HTERT RPE-1 (cell line): Measurements from ENCODE around the gene SH3RF3.

ENCODE experiments used
- in situ Hi-C: fragments of 300-500 bp; cut with MboI; formaldehyde crosslinking; loops from 4 replicates; pipeline ENCODE4 v1.14.3; 2020; ENCODE audit warnings: low sequenced_read_pairs

Gene SH3RF3

GRCh38 chr2:109330056-109330455 is 201.1 kb downstream of the SH3RF3 start:
- in situ Hi-C loops: no loop called here

- in situ Hi-C loops: no loop called here
These were observed 202.1 kb downstream of the SH3RF3 start for GRCh38 chr2:109331081-109331480.

- in situ Hi-C loops: no loop called here
These were observed 203.2 kb downstream of the SH3RF3 start for GRCh38 chr2:109331896-109332848.

- in situ Hi-C loops: no loop called here
These were observed 203.9 kb downstream of the SH3RF3 start for GRCh38 chr2:109332880-109333279.

- in situ Hi-C loops: no loop called here
These were observed 204.6 kb downstream of the SH3RF3 start for GRCh38 chr2:109333414-109334210.

GRCh38 chr2:109335631-109336176 is 206.7 kb downstream of the SH3RF3 start:
- in situ Hi-C loops: no loop called here

GRCh38 chr2:109336296-109336695 is 207.3 kb downstream of the SH3RF3 start:
- in situ Hi-C loops: no loop called here

GRCh38 chr2:109337221-109337620 is 208.2 kb downstream of the SH3RF3 start:
- in situ Hi-C loops: no loop called here

- in situ Hi-C loops: no loop called here
These were observed 210.5 kb downstream of the SH3RF3 start for GRCh38 chr2:109339519-109339966.

GRCh38 chr2:109340381-109340780 is 211.4 kb downstream of the SH3RF3 start:
- in situ Hi-C loops: no loop called here

GRCh38 chr2:109341355-109342255 is 212.6 kb downstream of the SH3RF3 start:
- in situ Hi-C loops: no loop called here

- in situ Hi-C loops: no loop called here
These were observed 213.3 kb downstream of the SH3RF3 start for GRCh38 chr2:109342256-109342850.

GRCh38 chr2:109342930-109343329 is 213.9 kb downstream of the SH3RF3 start:
- in situ Hi-C loops: no loop called here

GRCh38 chr2:109343460-109343859 is 214.5 kb downstream of the SH3RF3 start:
- in situ Hi-C loops: no loop called here

- in situ Hi-C loops: no loop called here
These were observed 215.3 kb downstream of the SH3RF3 start for GRCh38 chr2:109344270-109344805.

- in situ Hi-C loops: no loop called here
These were observed 216.1 kb downstream of the SH3RF3 start for GRCh38 chr2:109345091-109345490.

GRCh38 chr2:109345653-109346480 is 216.9 kb downstream of the SH3RF3 start:
- in situ Hi-C loops: no loop called here

GRCh38 chr2:109346601-109347228 is 217.7 kb downstream of the SH3RF3 start:
- in situ Hi-C loops: no loop called here
